ENCODE results near the gene RSRC1. TPM values are rescaled to one million over a fixed set of nuclear protein-coding genes. Genes with fewer than 3 reads are reported as not detected.

The RSRC1 gene
- total RNA-seq, 1 donor from 2014 or later = 80.5 TPM

DNA sequence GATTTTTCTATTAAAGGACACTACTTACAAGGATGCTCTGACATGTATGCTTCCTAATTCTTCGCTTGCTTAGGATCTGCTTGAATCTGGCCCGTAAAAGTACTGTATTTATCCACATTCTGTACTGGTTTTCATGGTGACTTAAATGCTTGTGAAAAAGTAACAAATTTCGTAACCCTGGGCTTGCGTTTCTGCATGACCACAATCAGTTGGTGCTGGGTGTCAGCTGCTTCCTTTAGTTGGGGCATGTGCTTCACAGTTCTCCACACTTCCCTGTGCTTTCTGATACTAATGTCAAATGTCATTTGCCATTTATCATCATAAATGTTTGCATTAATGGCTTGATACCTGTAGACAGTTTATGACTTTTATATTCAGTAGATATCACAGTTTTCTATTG is 242.7 kb downstream of the RSRC1 start:
- H3K27me3 Mint-ChIP-seq (ENCODE audit: insufficient read depth, low read depth) = no peaks in the 10 kb centered on the region
- H3K9me3 Mint-ChIP-seq = no peaks in the 10 kb centered on the region
- DNase-seq (ENCODE audit: low spot score) = no peak
- Histone ChIP-seq H3K27ac (no peak overlapping the region), H3K27me3 (no peaks in the 10 kb centered on the region), H4K20me1 (ENCODE audit: low read depth) (no peaks in the 10 kb centered on the region), H3F3A (ENCODE audit: low read depth) (no peaks in the 10 kb centered on the region), H3K9ac (no peak overlapping the region), H3K4me2 (no peak overlapping the region), H3K36me3 (no peaks in the 10 kb centered on the region), H3K4me1 (peaks cover under 1% of the 10 kb centered on the region), H2AFZ (replicated peaks) (no peak overlapping the region), H3K4me3 (no peak overlapping the region), H3K79me2 (ENCODE audit: low read depth) (no peaks in the 10 kb centered on the region), H3K9me3 (ENCODE audit: low read depth) (no peaks in the 10 kb centered on the region)
- no peak overlapping the region for H3K27ac Mint-ChIP-seq
- TF ChIP-seq EZH2 (IDR thresholded peaks at IDR 0.05) (no peak), EZH2phosphoT487 (IDR thresholded peaks at IDR 0.05) (no peak)
- TF ChIP-seq, protein P1, sequence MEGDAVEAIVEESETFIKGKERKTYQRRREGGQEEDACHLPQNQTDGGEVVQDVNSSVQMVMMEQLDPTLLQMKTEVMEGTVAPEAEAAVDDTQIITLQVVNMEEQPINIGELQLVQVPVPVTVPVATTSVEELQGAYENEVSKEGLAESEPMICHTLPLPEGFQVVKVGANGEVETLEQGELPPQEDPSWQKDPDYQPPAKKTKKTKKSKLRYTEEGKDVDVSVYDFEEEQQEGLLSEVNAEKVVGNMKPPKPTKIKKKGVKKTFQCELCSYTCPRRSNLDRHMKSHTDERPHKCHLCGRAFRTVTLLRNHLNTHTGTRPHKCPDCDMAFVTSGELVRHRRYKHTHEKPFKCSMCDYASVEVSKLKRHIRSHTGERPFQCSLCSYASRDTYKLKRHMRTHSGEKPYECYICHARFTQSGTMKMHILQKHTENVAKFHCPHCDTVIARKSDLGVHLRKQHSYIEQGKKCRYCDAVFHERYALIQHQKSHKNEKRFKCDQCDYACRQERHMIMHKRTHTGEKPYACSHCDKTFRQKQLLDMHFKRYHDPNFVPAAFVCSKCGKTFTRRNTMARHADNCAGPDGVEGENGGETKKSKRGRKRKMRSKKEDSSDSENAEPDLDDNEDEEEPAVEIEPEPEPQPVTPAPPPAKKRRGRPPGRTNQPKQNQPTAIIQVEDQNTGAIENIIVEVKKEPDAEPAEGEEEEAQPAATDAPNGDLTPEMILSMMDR (IDR thresholded peaks at IDR 0.05) = no peak
- H3K4me1 Mint-ChIP-seq = no peaks in the 10 kb centered on the region
- H3K4me3 Mint-ChIP-seq = no peak overlapping the region
- no peaks in the 10 kb centered on the region for H3K36me3 Mint-ChIP-seq

DNA sequence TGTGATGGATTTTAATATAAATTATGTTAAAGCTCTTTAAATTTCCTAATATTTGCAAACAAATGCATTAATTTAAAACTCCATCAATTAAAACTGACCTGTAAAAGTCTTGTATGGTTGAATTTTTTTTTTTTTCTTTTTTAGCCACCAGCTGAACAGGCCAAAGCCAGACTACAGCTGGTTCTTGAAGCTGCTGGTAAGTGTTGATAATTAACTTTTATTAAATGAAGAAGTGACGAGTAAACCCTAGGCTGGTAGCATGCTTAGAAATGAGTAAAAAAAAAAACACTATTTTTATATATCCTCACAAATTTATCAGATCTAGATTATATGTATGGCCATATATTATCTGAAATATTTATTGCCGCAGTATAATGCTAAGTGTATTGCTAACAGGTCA is 244.8 kb downstream of the RSRC1 start:
- peaks cover 11% of the 10 kb centered on the region for H3K4me1 ChIP-seq
- H3K27me3 ChIP-seq = no peaks in the 10 kb centered on the region

DNA sequence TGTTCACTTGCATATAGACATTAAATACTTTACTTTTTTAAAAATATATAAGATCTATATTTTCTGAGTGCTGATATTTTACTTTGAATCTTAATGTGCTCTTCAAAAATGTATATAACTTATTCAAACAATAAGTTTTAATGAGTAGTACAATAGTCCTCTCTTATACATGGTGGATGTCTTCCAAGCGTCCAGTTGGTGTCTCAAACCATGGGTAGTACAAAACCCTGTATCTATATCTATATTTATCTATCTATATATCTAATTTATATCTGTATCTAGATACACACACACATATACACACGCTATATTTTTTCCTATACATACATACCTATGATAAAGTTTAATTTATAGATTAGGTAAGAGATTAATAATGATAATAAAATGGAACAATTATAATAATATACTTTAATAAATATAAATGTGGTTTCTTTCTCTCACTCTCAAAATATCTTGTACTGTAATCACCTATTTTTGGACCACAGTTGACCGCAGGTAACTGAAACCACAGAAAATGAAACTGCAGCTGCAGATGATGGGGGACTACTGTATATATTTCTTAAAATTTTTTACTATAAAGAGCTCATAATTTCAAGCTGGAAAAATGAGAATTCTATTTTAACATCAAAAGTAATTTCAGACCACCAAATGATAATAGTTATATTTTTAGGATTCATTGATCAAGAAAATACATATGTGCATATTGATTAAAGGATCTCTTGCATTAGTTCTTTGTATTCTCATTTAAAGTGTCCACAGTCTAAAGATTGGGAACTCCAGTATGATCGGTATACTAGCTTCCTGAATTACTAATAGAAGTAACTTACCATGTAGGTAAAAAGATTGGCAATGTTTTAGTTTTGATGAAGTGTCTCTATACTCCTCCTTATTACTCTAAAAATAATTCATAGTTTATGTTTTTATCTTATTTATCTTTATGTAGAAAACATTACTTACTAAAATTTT is 246.0 kb downstream of the RSRC1 start:
- H3K4me1 ChIP-seq = peaks cover 11% of the 10 kb centered on the region
- DNase-seq (ENCODE audit: low spot score) = no peak
- H3K27me3 ChIP-seq = no peaks in the 10 kb centered on the region
- no peaks in the 10 kb centered on the region for H3K36me3 Mint-ChIP-seq
- H3K27ac ChIP-seq = no peak overlapping the region
- TF ChIP-seq, protein P1 (IDR thresholded peaks at IDR 0.05) = no peak
- no peak for TF ChIP-seq EZH2 (IDR thresholded peaks at IDR 0.05)
- H3K36me3 ChIP-seq = no peaks in the 10 kb centered on the region
- H3F3A ChIP-seq (ENCODE audit: low read depth) = no peaks in the 10 kb centered on the region
- no peak overlapping the region for H3K4me3 Mint-ChIP-seq
- H3K9me3 ChIP-seq (ENCODE audit: low read depth) = no peaks in the 10 kb centered on the region
- no peak overlapping the region for H3K9ac ChIP-seq
- no peaks in the 10 kb centered on the region for H3K4me1 Mint-ChIP-seq
- H3K4me2 ChIP-seq = no peak overlapping the region
- H2AFZ ChIP-seq (replicated peaks) = no peak overlapping the region
- H3K27ac Mint-ChIP-seq = no peak overlapping the region
- H3K4me3 ChIP-seq = no peak overlapping the region
- H3K9me3 Mint-ChIP-seq = no peaks in the 10 kb centered on the region
- no peaks in the 10 kb centered on the region for H4K20me1 ChIP-seq (ENCODE audit: low read depth)
- H3K27me3 Mint-ChIP-seq (ENCODE audit: insufficient read depth, low read depth) = no peaks in the 10 kb centered on the region
- no peaks in the 10 kb centered on the region for H3K79me2 ChIP-seq (ENCODE audit: low read depth)

More for the DNA sequence above, 244.8 kb downstream of the RSRC1 start:
- Histone ChIP-seq H4K20me1 (ENCODE audit: low read depth) (no peaks in the 10 kb centered on the region), H3K27ac (no peak overlapping the region), H3K4me2 (no peak overlapping the region), H2AFZ (replicated peaks) (no peak overlapping the region), H3K4me3 (no peak overlapping the region), H3K36me3 (no peaks in the 10 kb centered on the region), H3K9me3 (ENCODE audit: low read depth) (no peaks in the 10 kb centered on the region), H3F3A (ENCODE audit: low read depth) (no peaks in the 10 kb centered on the region), H3K79me2 (ENCODE audit: low read depth) (no peaks in the 10 kb centered on the region), H3K9ac (no peak overlapping the region)
- Mint-ChIP-seq H3K4me1 (no peaks in the 10 kb centered on the region), H3K9me3 (no peaks in the 10 kb centered on the region), H3K27me3 (ENCODE audit: insufficient read depth, low read depth) (no peaks in the 10 kb centered on the region), H3K4me3 (no peak overlapping the region), H3K27ac (no peak overlapping the region), H3K36me3 (no peaks in the 10 kb centered on the region)
- TF ChIP-seq EZH2phosphoT487 (IDR thresholded peaks at IDR 0.05) (no peak), EZH2 (IDR thresholded peaks at IDR 0.05) (no peak)
- TF ChIP-seq, protein P1 (IDR thresholded peaks at IDR 0.05) = no peak
- DNase-seq (ENCODE audit: low spot score) = no peak

Data from neural progenitor cell (in vitro differentiated cells).